Endothelial cell of umbilical vein (primary cell): ENCODE data around the gene PADI1. TPM values are rescaled to one million over a fixed set of nuclear protein-coding genes. Genes with fewer than 3 reads are reported as not detected.

Experiments used
- BruUV-seq: library from RNA; stranded (reverse); fragments of 400-500 nt; replicated peaks from 2 replicates; lab custom pipeline; 2021; lab: Mats Ljungman, UMichigan
- CTCF ChIA-PET: fragments of 300-600, 350-600 bp; sonication (Branson Sonifier 250); formaldehyde crosslinking; loops from one replicate; lab custom pipeline; 2021; ENCODE audit warnings: antibody characterized with exemption, inconsistent platforms; lab: Charles Lee
- POLR2A ChIA-PET: fragments of 300-600, 350-600 bp; sonication (Branson Sonifier 250); formaldehyde crosslinking; loops from one replicate; lab custom pipeline; 2021; ENCODE audit warnings: antibody characterized with exemption, inconsistent platforms; lab: Charles Lee
- DNase-seq: peaks from one replicate; pipeline ENCODE4 v3.0.0-alpha.2; 2011; ENCODE audit warnings: low read depth, low spot score
- FAIRE-seq: peaks from 2 replicates; lab custom pipeline; 2011; peaks lifted over from hg19 to GRCh38; lab: Jason Lieb, UNC
- H2AFZ ChIP-seq: 2 replicates; pipeline ENCODE4 v1.6.0; 2012; ENCODE audit warnings: low read depth, low read length, control low read depth, inconsistent platforms
- H3K27ac ChIP-seq: 2 replicates; pipeline ENCODE4 v1.5.1; 2011; ENCODE audit warnings: low read depth, mild to moderate bottlenecking, control low read depth, low read length, moderate library complexity; ENCODE audit not compliant: insufficient read depth
- H3K27me3 ChIP-seq, 2 experiments: 2 replicates each; pipeline versions ENCODE4 v1.6.0 to v1.6.1; 2011; ENCODE audit warnings: low read length in 2 of 2, mixed read lengths in 1 of 2; ENCODE audit not compliant: control insufficient read depth in 2 of 2, insufficient read depth in 2 of 2
- H3K36me3 ChIP-seq, 2 experiments: 2 replicates in 1 of 2; 3 replicates in 1 of 2; pipeline ENCODE4 v1.5.1; 2011; ENCODE audit warnings: low read length in 2 of 2, mild to moderate bottlenecking in 1 of 2, moderate library complexity in 1 of 2; ENCODE audit not compliant: control insufficient read depth in 2 of 2, insufficient read depth in 2 of 2; ENCODE audit errors: extremely low read depth in 1 of 2
- H3K4me1 ChIP-seq: 3 replicates; pipeline ENCODE4 v1.5.1; 2011; ENCODE audit warnings: mild to moderate bottlenecking, low read length; ENCODE audit not compliant: control insufficient read depth, insufficient read depth; ENCODE audit errors: extremely low read depth
- H3K4me2 ChIP-seq: 2 replicates; pipeline ENCODE4 v1.6.1; 2011; ENCODE audit warnings: low read length, control low read depth, mixed read lengths; ENCODE audit not compliant: insufficient read depth
- H3K4me3 ChIP-seq, 3 experiments: fragments of 200-600 bp in 1 of 3; sonication (generic), shearing (Covaris generic) in 1 of 3; replicated peaks in 1 of 3; 2 replicates each; pipeline ENCODE4 v1.5.1; 2011 to 2016; ENCODE audit warnings: control low read depth in 3 of 3, low read length in 3 of 3, mild to moderate bottlenecking in 2 of 3, inconsistent platforms in 1 of 3, low read depth in 1 of 3, moderate library complexity in 1 of 3; ENCODE audit not compliant: insufficient read depth in 1 of 3
- H3K79me2 ChIP-seq: 2 replicates; pipeline ENCODE4 v1.6.0; 2012; ENCODE audit warnings: low read length, inconsistent platforms; ENCODE audit not compliant: control insufficient read depth, insufficient read depth
- H3K9ac ChIP-seq: replicated peaks from 2 replicates; pipeline ENCODE3; 2011; ENCODE audit warnings: low read length, control low read depth; ENCODE audit not compliant: insufficient read depth; ENCODE audit errors: extremely low read depth
- H3K9me1 ChIP-seq: replicated peaks from 3 replicates; pipeline ENCODE4 v1.6.0; 2011; ENCODE audit warnings: mild to moderate bottlenecking, low read length; ENCODE audit not compliant: control insufficient read depth, insufficient read depth; ENCODE audit errors: extremely low read depth
- H3K9me3 ChIP-seq: replicated peaks from 2 replicates; pipeline ENCODE4 v1.5.1; 2012; ENCODE audit warnings: low read length, inconsistent platforms; ENCODE audit not compliant: control insufficient read depth, insufficient read depth
- H4K20me1 ChIP-seq: replicated peaks from 2 replicates; pipeline ENCODE3; 2011; ENCODE audit warnings: mild to moderate bottlenecking, low read length; ENCODE audit not compliant: control insufficient read depth, insufficient read depth; ENCODE audit errors: extremely low read depth
- CTCF ChIP-seq, 2 donors: IDR thresholded peaks; 1 replicate in 1 of 2; 2 replicates in 1 of 2; pipeline ENCODE4 v1.5.1; 2011; ENCODE audit warnings: low read length in 2 of 2, mild to moderate bottlenecking in 2 of 2, moderate library complexity in 2 of 2, control low read depth in 1 of 2, inconsistent platforms in 1 of 2, low read depth in 1 of 2; ENCODE audit not compliant: insufficient read depth in 1 of 2; ENCODE audit errors: extremely low read depth in 1 of 2
- EZH2 ChIP-seq: IDR thresholded peaks from 2 replicates; pipeline ENCODE4 v1.6.1; 2012; ENCODE audit warnings: borderline replicate concordance, low read depth, mild to moderate bottlenecking, moderate library complexity, low read length, inconsistent platforms; ENCODE audit not compliant: severe bottlenecking
- FOS ChIP-seq: IDR thresholded peaks from 2 replicates; pipeline ENCODE4 v1.6.1; 2011; ENCODE audit warnings: mild to moderate bottlenecking, low read length, moderate library complexity, borderline replicate concordance; ENCODE audit not compliant: insufficient read depth
- GATA2 ChIP-seq: IDR thresholded peaks from 2 replicates; pipeline ENCODE4 v1.7.0; 2011; ENCODE audit warnings: low read depth, mild to moderate bottlenecking, moderate library complexity, mixed read lengths, low read length; ENCODE audit not compliant: insufficient read length, insufficient read depth
- JUN ChIP-seq: IDR thresholded peaks from 2 replicates; pipeline ENCODE4 v1.6.1; 2011; ENCODE audit warnings: borderline replicate concordance, low read depth; ENCODE audit not compliant: insufficient read length, insufficient read depth
- MAX ChIP-seq: IDR thresholded peaks from 2 replicates; pipeline ENCODE4 v1.6.1; 2011; ENCODE audit not compliant: insufficient read depth, insufficient read length
- MYC ChIP-seq: IDR thresholded peaks from one replicate; pipeline ENCODE4 v1.6.1; 2011; ENCODE audit warnings: mild to moderate bottlenecking, low read depth, low read length
- POLR2A ChIP-seq: IDR thresholded peaks from 2 replicates; pipeline ENCODE4 v1.6.1; 2012; ENCODE audit warnings: low read depth, mild to moderate bottlenecking, control low read depth, low read length
- POLR2AphosphoS5 ChIP-seq: IDR thresholded peaks from 2 replicates; pipeline ENCODE4 v1.6.1; 2012; ENCODE audit warnings: low read depth, mild to moderate bottlenecking, control low read depth, low read length, moderate library complexity; ENCODE audit not compliant: insufficient read depth
- dilution Hi-C: fragments of 300-500 bp; cut with MboI; formaldehyde crosslinking; loops from one replicate; pipeline ENCODE4 v1.15.0; 2019; ENCODE audit warnings: low sequenced_read_pairs; ENCODE audit not compliant: extremely low pct_ligation_motif_present
- intact Hi-C: fragments of 100-400 bp; cut with micrococcal nuclease; formaldehyde crosslinking; loops from one replicate; pipeline ENCODE4 v1.10.0; 2022
- polyA plus RNA-seq, 4 experiments: library from polyadenylated mRNA; depleted of rRNA in 3 of 4; stranded (reverse) in 3 of 4; unstranded in 1 of 4; fragments of >200 nt; gene quantifications; 2 replicates each; pipeline versions ENCODE4 v1.2.1 to v1.2.3, GENCODE V29; 2011 to 2012; ENCODE audit warnings: missing spikeins in 1 of 4
- total RNA-seq: library from RNA; stranded (reverse); gene quantifications from 2 replicates; pipeline ENCODE4 v1.2.3, GENCODE V29; 2021

Gene PADI1
- total and polyA plus RNA-seq, 2 donors (not counting 3 experiments of a cell fraction or from before 2014, with no cell fraction given), result 0.01 TPM; not detected in 1

GRCh38 chr1:17245816-17246325 is 40.9 kb downstream of the PADI1 start:
- no peak overlapping the region for H2AFZ ChIP-seq

GRCh38 chr1:17246971-17247370 is 42.0 kb downstream of the PADI1 start:
- CTCF ChIA-PET, result interaction anchor here (1.0 to 4.7 kb wide), 4 partner anchors 11 to 121 kb away, joined by 3 to 28 read pairs (median 4); no protein-coding TSS in a partner anchor

More at GRCh38 chr1:17245816-17246325, 40.9 kb downstream of the PADI1 start:
- Histone ChIP-seq H3K9me1 (no peaks in the 10 kb centered on the region), H3K27ac (no peak overlapping the region), H3K9ac (no peak overlapping the region), H3K27me3 (peaks cover 4 to 8% of the 10 kb centered on the region in 2 experiments), H3K4me3 (no peak overlapping the region), H4K20me1 (no peaks in the 10 kb centered on the region), H3K9me3 (no peaks in the 10 kb centered on the region), H3K4me1 (peaks cover 3% of the 10 kb centered on the region), H3K79me2 (no peaks in the 10 kb centered on the region), H3K36me3 (no peaks in the 10 kb centered on the region), H3K4me2 (no peak overlapping the region)
- DNase-seq (no peak), FAIRE-seq (no peak)
- ChIA-PET CTCF (interaction anchor here (0.8 to 4.7 kb wide), 7 partner anchors 7 to 121 kb away, joined by 3 to 28 read pairs (median 5); no protein-coding TSS in a partner anchor), POLR2A (no interaction called here)
- intact Hi-C loops (no loop called here), dilution Hi-C loops (no loop called here)
- TF ChIP-seq JUN, result no peak
- no peak for TF ChIP-seq MAX
- no TSS peak for BruUV-seq

More at GRCh38 chr1:17246971-17247370, 42.0 kb downstream of the PADI1 start:
- peaks cover under 1 to 4% of the 10 kb centered on the region in 2 experiments for H3K27me3 ChIP-seq
- FAIRE-seq (no peak), DNase-seq (no peak)
- H3K79me2 ChIP-seq, result no peaks in the 10 kb centered on the region
- H3K9me1 ChIP-seq, result no peaks in the 10 kb centered on the region
- no peaks in the 10 kb centered on the region for H3K36me3 ChIP-seq
- BruUV-seq, result no TSS peak
- H3K9me3 ChIP-seq, result no peaks in the 10 kb centered on the region
- no peak overlapping the region for H2AFZ ChIP-seq
- H3K4me3 ChIP-seq, result no peak overlapping the region
- dilution Hi-C loops, result no loop called here
- TF ChIP-seq POLR2A, result no peak
- TF ChIP-seq JUN, result no peak
- no peak for TF ChIP-seq MYC
- no peak for TF ChIP-seq GATA2
- no peak for TF ChIP-seq MAX
- TF ChIP-seq EZH2, result no peak
- TF ChIP-seq POLR2AphosphoS5, result no peak
- TF ChIP-seq FOS, result no peak
- TF ChIP-seq CTCF (IDR thresholded peaks at IDR 0.05; ENCODE audit: extremely low read depth in 1 of 2, insufficient read depth in 1 of 2, low read depth in 1 of 2, low read length in 2 of 2), result no peak
- intact Hi-C loops, result no loop called here
- H3K9ac ChIP-seq, result no peak overlapping the region
- no peak overlapping the region for H3K27ac ChIP-seq
- H3K4me1 ChIP-seq, result peaks cover 14% of the 10 kb centered on the region
- POLR2A ChIA-PET, result no interaction called here
- H3K4me2 ChIP-seq, result no peak overlapping the region
- H4K20me1 ChIP-seq, result no peaks in the 10 kb centered on the region
